ENCODE measurements around the gene LRCH1. TPM values are rescaled to one million over a fixed set of nuclear protein-coding genes. Genes with fewer than 3 reads are reported as not detected.

LRCH1 gene
- total and polyA plus RNA-seq, 2 donors (not counting 1 experiment from before 2014, with no cell fraction given), result 12.0 to 12.4 TPM

GRCh38 chr13:46617885-46618284, 64.9 kb downstream of the LRCH1 start:
- H2AFZ ChIP-seq (ENCODE audit: low read length), result no peak overlapping the region
- no peak overlapping the region for H3K4me2 ChIP-seq (ENCODE audit: extremely low read depth, insufficient read depth, low read length)
- no peaks in the 10 kb centered on the region for H3K27me3 ChIP-seq (ENCODE audit: control insufficient read depth, insufficient read depth, low read length)
- H3K9ac ChIP-seq (ENCODE audit: insufficient read depth, low read length), result no peak overlapping the region
- TF ChIP-seq EZH2 (IDR thresholded peaks at IDR 0.05; ENCODE audit: low read length, missing control alignments) (no peak), CTCF (conservative IDR thresholded peaks at IDR 0.05 in 1 of 2, IDR thresholded peaks at IDR 0.05 in 1 of 2; ENCODE audit: low read depth in 1 of 2, low read length in 2 of 2) (no peak)
- no peak overlapping the region for H3K27ac ChIP-seq (ENCODE audit: insufficient read depth, low read length)
- no peaks in the 10 kb centered on the region for H4K20me1 ChIP-seq (ENCODE audit: control insufficient read depth, extremely low read depth, insufficient read depth, low read length)
- peaks cover 10% of the 10 kb centered on the region for H3K4me1 ChIP-seq (ENCODE audit: control insufficient read depth, extremely low read depth, insufficient read depth, low read length)
- DNase-seq (ENCODE audit: low read depth in 2 of 2), result no peak
- no peak overlapping the region for H3K4me3 ChIP-seq (replicated peaks in 1 of 4; ENCODE audit: control extremely low read depth in 1 of 4, insufficient read depth in 1 of 4, low read depth in 3 of 4, low read length in 4 of 4)
- no peaks in the 10 kb centered on the region for H3K9me3 ChIP-seq (ENCODE audit: control insufficient read depth, insufficient read depth, low read depth, low read length)
- peaks cover 31% of the 10 kb centered on the region for H3K79me2 ChIP-seq (ENCODE audit: control insufficient read depth, insufficient read depth, low read length)
- no peaks in the 10 kb centered on the region for H3K36me3 ChIP-seq (ENCODE audit: control insufficient read depth, insufficient read depth, low read length)

- no peak overlapping the region for H3K4me2 ChIP-seq (ENCODE audit: extremely low read depth, insufficient read depth, low read length)
- no peak overlapping the region for H3K9ac ChIP-seq (ENCODE audit: insufficient read depth, low read length)
- H3K79me2 ChIP-seq (ENCODE audit: control insufficient read depth, insufficient read depth, low read length), result peaks cover 33% of the 10 kb centered on the region
- H3K4me1 ChIP-seq (ENCODE audit: control insufficient read depth, extremely low read depth, insufficient read depth, low read length), result peaks cover 12% of the 10 kb centered on the region
- H3K27ac ChIP-seq (ENCODE audit: insufficient read depth, low read length), result no peak overlapping the region
- H3K4me3 ChIP-seq (replicated peaks in 1 of 4; ENCODE audit: control extremely low read depth in 1 of 4, insufficient read depth in 1 of 4, low read depth in 3 of 4, low read length in 4 of 4), result no peak overlapping the region
- no peak overlapping the region for H2AFZ ChIP-seq (ENCODE audit: low read length)
- no peaks in the 10 kb centered on the region for H3K36me3 ChIP-seq (ENCODE audit: control insufficient read depth, insufficient read depth, low read length)
- H4K20me1 ChIP-seq (ENCODE audit: control insufficient read depth, extremely low read depth, insufficient read depth, low read length), result no peaks in the 10 kb centered on the region
- H3K27me3 ChIP-seq (ENCODE audit: control insufficient read depth, insufficient read depth, low read length), result no peaks in the 10 kb centered on the region
- no peaks in the 10 kb centered on the region for H3K9me3 ChIP-seq (ENCODE audit: control insufficient read depth, insufficient read depth, low read depth, low read length)
- DNase-seq (ENCODE audit: low read depth in 2 of 2), result no peak
- TF ChIP-seq CTCF (conservative IDR thresholded peaks at IDR 0.05 in 1 of 2, IDR thresholded peaks at IDR 0.05 in 1 of 2; ENCODE audit: low read depth in 1 of 2, low read length in 2 of 2) (no peak), EZH2 (IDR thresholded peaks at IDR 0.05; ENCODE audit: low read length, missing control alignments) (no peak)
These were observed 65.8 kb downstream of the LRCH1 start for GRCh38 chr13:46618694-46619254.

GRCh38 chr13:46620029-46620428, 67.1 kb downstream of the LRCH1 start:
- Histone ChIP-seq H3K4me2 (ENCODE audit: extremely low read depth, insufficient read depth, low read length) (no peak overlapping the region), H3K9ac (ENCODE audit: insufficient read depth, low read length) (no peak overlapping the region), H3K4me1 (ENCODE audit: control insufficient read depth, extremely low read depth, insufficient read depth, low read length) (peaks cover 12% of the 10 kb centered on the region), H3K79me2 (ENCODE audit: control insufficient read depth, insufficient read depth, low read length) (peaks cover 35% of the 10 kb centered on the region), H3K27ac (ENCODE audit: insufficient read depth, low read length) (no peak overlapping the region), H4K20me1 (ENCODE audit: control insufficient read depth, extremely low read depth, insufficient read depth, low read length) (no peaks in the 10 kb centered on the region), H3K9me3 (ENCODE audit: control insufficient read depth, insufficient read depth, low read depth, low read length) (no peaks in the 10 kb centered on the region), H3K4me3 (replicated peaks in 1 of 4; ENCODE audit: control extremely low read depth in 1 of 4, insufficient read depth in 1 of 4, low read depth in 3 of 4, low read length in 4 of 4) (no peak overlapping the region), H3K36me3 (ENCODE audit: control insufficient read depth, insufficient read depth, low read length) (no peaks in the 10 kb centered on the region), H3K27me3 (ENCODE audit: control insufficient read depth, insufficient read depth, low read length) (no peaks in the 10 kb centered on the region), H2AFZ (ENCODE audit: low read length) (no peak overlapping the region)
- DNase-seq (ENCODE audit: low read depth in 2 of 2), result no peak
- no peak for TF ChIP-seq CTCF (conservative IDR thresholded peaks at IDR 0.05 in 1 of 2, IDR thresholded peaks at IDR 0.05 in 1 of 2; ENCODE audit: low read depth in 1 of 2, low read length in 2 of 2)
- TF ChIP-seq EZH2 (IDR thresholded peaks at IDR 0.05; ENCODE audit: low read length, missing control alignments), result no peak

Data from fibroblast of lung (primary cell).